ENCODE data around the gene B4GALT4.

DNA sequence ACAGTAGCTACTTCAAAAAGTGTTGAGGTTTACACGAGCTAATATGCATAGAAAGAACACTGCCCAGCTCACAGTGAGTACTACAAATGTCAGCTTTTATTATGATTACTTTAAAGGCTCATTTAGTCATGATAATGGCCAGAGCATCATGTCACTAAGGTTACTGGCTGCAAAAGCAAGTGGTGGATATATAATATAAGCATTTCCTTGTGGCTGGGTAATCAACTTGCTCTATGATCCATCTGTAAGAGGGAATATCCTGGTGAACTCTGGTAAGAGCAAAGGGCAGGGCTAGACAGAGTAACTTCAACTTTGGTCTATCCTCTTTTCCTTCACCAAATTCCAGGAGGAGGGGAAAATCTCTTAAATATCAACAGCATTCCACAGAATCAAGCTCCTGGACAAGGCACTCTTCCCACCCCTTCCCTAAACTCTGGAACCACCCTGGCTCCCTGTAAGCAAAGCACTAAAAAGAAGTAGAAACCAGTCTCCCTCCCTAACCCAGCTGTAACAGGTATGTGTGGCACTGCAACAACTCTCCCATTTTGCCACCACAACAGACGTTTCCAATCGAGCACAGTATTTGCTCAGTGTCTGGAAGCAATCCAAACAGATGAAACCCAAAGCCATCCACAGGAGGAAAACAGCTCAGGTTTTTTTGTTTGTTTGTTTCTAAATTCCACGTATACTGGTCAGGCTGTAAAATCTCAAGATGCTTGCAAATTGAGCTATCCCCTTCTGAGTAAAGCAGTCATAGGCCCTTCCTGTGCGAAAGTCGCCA, 13.4 kb downstream of the B4GALT4 start:
- no peak for TF ChIP-seq POLR2A (IDR thresholded peaks at IDR 0.05)
- TF ChIP-seq, protein P1, sequence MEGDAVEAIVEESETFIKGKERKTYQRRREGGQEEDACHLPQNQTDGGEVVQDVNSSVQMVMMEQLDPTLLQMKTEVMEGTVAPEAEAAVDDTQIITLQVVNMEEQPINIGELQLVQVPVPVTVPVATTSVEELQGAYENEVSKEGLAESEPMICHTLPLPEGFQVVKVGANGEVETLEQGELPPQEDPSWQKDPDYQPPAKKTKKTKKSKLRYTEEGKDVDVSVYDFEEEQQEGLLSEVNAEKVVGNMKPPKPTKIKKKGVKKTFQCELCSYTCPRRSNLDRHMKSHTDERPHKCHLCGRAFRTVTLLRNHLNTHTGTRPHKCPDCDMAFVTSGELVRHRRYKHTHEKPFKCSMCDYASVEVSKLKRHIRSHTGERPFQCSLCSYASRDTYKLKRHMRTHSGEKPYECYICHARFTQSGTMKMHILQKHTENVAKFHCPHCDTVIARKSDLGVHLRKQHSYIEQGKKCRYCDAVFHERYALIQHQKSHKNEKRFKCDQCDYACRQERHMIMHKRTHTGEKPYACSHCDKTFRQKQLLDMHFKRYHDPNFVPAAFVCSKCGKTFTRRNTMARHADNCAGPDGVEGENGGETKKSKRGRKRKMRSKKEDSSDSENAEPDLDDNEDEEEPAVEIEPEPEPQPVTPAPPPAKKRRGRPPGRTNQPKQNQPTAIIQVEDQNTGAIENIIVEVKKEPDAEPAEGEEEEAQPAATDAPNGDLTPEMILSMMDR (IDR thresholded peaks at IDR 0.05 in 4 of 5, conservative IDR thresholded peaks at IDR 0.05 in 1 of 5): no peak
